Right lobe of liver (tissue), 4 donors: ENCODE data around the gene CRYBB1.
A peak's percentile ranks its signal among the peaks of the same experiment; 100 is the strongest.

Source experiments
- POLR2A ChIP-seq: fragments of 450-650 bp; IDR thresholded peaks from one replicate; pipeline ENCODE4 v1.6.1; 2017; ENCODE audit warnings: antibody characterized with exemption, mild to moderate bottlenecking
- TF ChIP-seq, protein P1 (sequence below), 4 donors: fragments of 200-600 bp in 3 of 4; fragments of 450-650 bp in 1 of 4; IDR thresholded peaks; one replicate each; pipeline versions ENCODE4 v1.5.1 to v1.8.0; 2016 to 2022; ENCODE audit warnings: antibody characterized with exemption in 4 of 4, mild to moderate bottlenecking in 2 of 4
- donor health status: DM: no; HTN: no; CAD: no.
- donor health status: DM: no; HTN: no; CAD: no.
- donor health status: DM: no; HTN: yes; CAD: no.

DNA sequence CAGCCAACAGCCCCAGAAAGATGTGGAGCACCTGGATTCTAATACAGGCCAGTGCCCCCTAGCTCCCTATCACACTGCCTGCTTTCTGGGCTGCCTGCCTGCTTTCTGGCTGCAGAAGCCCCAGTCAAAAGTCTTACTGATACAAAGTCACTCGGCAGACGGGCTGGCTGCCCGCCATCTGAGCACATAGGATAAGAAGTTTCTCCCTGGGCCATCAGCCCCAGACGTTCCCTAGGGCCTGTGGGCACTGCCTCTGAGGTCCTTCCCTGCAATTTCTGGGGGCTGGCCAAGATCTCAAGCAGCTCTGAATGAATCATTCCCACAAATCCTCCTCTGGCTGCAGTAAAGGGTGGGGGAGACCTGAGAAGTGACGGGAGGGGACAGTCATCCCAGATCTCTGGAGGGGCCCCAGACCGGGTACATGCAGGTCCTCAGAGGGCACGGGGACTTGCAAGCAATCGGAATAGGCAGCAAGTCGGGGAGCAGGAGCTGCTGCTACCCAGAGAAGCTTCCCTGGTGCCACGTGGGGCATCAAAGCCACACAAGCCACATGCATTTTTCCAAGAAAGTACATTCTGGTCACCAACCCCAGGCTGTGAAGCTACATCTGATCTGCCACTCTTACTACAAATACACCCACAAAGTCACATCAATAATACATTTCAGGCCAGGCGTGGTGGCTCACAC lies 32.6 kb downstream of the CRYBB1 start:
- TF ChIP-seq, protein P1, sequence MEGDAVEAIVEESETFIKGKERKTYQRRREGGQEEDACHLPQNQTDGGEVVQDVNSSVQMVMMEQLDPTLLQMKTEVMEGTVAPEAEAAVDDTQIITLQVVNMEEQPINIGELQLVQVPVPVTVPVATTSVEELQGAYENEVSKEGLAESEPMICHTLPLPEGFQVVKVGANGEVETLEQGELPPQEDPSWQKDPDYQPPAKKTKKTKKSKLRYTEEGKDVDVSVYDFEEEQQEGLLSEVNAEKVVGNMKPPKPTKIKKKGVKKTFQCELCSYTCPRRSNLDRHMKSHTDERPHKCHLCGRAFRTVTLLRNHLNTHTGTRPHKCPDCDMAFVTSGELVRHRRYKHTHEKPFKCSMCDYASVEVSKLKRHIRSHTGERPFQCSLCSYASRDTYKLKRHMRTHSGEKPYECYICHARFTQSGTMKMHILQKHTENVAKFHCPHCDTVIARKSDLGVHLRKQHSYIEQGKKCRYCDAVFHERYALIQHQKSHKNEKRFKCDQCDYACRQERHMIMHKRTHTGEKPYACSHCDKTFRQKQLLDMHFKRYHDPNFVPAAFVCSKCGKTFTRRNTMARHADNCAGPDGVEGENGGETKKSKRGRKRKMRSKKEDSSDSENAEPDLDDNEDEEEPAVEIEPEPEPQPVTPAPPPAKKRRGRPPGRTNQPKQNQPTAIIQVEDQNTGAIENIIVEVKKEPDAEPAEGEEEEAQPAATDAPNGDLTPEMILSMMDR (IDR thresholded peaks at IDR 0.05), result peak in 1 of 4 donors; percentile 36
- TF ChIP-seq POLR2A, result no peak
